ENCODE data around the gene ASCC2. TPM values are rescaled to one million over a fixed set of nuclear protein-coding genes. Genes with fewer than 3 reads are reported as not detected.

ASCC2 gene
- total RNA-seq, 1 donor from 2014 or later, result 85.5 TPM

- peaks cover 6% of the 10 kb centered on the region for H3K27me3 Mint-ChIP-seq (ENCODE audit: unreplicated experiment)
- H3K4me3 Mint-ChIP-seq (ENCODE audit: unreplicated experiment), result no peak overlapping the region
- no peak for TF ChIP-seq CTCF (IDR thresholded peaks at IDR 0.05; ENCODE audit: unreplicated experiment)
- DNase-seq (ENCODE audit: low spot score), result no peak
- peaks cover 7% of the 10 kb centered on the region for H3K36me3 Mint-ChIP-seq (ENCODE audit: low read depth, unreplicated experiment)
- no peak overlapping the region for H3K27ac Mint-ChIP-seq (ENCODE audit: unreplicated experiment)
- no peaks in the 10 kb centered on the region for H3K4me1 Mint-ChIP-seq (ENCODE audit: unreplicated experiment)
- no peaks in the 10 kb centered on the region for H3K9me3 Mint-ChIP-seq (ENCODE audit: unreplicated experiment)
Observed at GRCh38 chr22:29753808-29754657, 84.0 kb downstream of the ASCC2 start.

- peaks cover 16% of the 10 kb centered on the region for H3K36me3 Mint-ChIP-seq (ENCODE audit: low read depth, unreplicated experiment)
- no peak overlapping the region for H3K27ac Mint-ChIP-seq (ENCODE audit: unreplicated experiment)
- no peak overlapping the region for H3K4me3 Mint-ChIP-seq (ENCODE audit: unreplicated experiment)
- no peak for DNase-seq (ENCODE audit: low spot score)
- no peaks in the 10 kb centered on the region for H3K4me1 Mint-ChIP-seq (ENCODE audit: unreplicated experiment)
- TF ChIP-seq CTCF (IDR thresholded peaks at IDR 0.05; ENCODE audit: unreplicated experiment), result no peak
- peaks cover 6% of the 10 kb centered on the region for H3K27me3 Mint-ChIP-seq (ENCODE audit: unreplicated experiment)
- no peaks in the 10 kb centered on the region for H3K9me3 Mint-ChIP-seq (ENCODE audit: unreplicated experiment)
Observed at GRCh38 chr22:29751669-29752068, 86.4 kb downstream of the ASCC2 start.

- TF ChIP-seq CTCF (IDR thresholded peaks at IDR 0.05; ENCODE audit: unreplicated experiment), result no peak
- Mint-ChIP-seq H3K36me3 (ENCODE audit: low read depth, unreplicated experiment) (peaks cover 16% of the 10 kb centered on the region), H3K4me1 (ENCODE audit: unreplicated experiment) (no peaks in the 10 kb centered on the region), H3K9me3 (ENCODE audit: unreplicated experiment) (no peaks in the 10 kb centered on the region), H3K27me3 (ENCODE audit: unreplicated experiment) (peaks cover 6% of the 10 kb centered on the region), H3K27ac (ENCODE audit: unreplicated experiment) (no peak overlapping the region), H3K4me3 (ENCODE audit: unreplicated experiment) (no peak overlapping the region)
- no peak for DNase-seq (ENCODE audit: low spot score)
Observed at GRCh38 chr22:29750559-29751538, 87.2 kb downstream of the ASCC2 start.

- H3K4me1 Mint-ChIP-seq (ENCODE audit: unreplicated experiment), result no peaks in the 10 kb centered on the region
- H3K36me3 Mint-ChIP-seq (ENCODE audit: low read depth, unreplicated experiment), result peaks cover 16% of the 10 kb centered on the region
- no peak overlapping the region for H3K4me3 Mint-ChIP-seq (ENCODE audit: unreplicated experiment)
- H3K27ac Mint-ChIP-seq (ENCODE audit: unreplicated experiment), result no peak overlapping the region
- H3K27me3 Mint-ChIP-seq (ENCODE audit: unreplicated experiment), result peaks cover 6% of the 10 kb centered on the region
- H3K9me3 Mint-ChIP-seq (ENCODE audit: unreplicated experiment), result no peaks in the 10 kb centered on the region
- no peak for TF ChIP-seq CTCF (IDR thresholded peaks at IDR 0.05; ENCODE audit: unreplicated experiment)
- no peak for DNase-seq (ENCODE audit: low spot score)
Observed at GRCh38 chr22:29750029-29750428, 88.0 kb downstream of the ASCC2 start.

Data from endothelial cell (in vitro differentiated cells).